ENCODE results near the gene FREM2.

DNA sequence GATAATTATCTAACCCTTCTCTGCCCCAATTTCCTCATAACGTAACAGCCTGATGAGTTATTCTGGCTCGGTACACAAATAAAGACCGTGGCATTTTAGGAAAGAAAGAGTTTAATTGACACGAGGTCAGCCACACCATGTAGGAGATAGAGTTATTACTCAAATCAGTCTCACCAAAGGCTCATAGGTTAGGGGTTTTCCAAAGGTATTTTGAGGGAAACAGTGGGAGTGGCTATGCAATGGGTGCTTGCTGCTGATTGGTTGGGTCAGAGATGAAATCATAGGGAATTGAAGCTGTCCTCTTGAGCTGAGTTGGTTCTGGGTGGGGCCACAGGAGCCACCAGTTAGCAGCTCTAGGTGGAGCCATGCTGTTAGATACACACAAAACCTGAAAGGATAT is 137.5 kb downstream of the FREM2 start:
- TF ChIP-seq POLR2A (IDR thresholded peaks at IDR 0.05), result no peak
- TF ChIP-seq, protein P1, sequence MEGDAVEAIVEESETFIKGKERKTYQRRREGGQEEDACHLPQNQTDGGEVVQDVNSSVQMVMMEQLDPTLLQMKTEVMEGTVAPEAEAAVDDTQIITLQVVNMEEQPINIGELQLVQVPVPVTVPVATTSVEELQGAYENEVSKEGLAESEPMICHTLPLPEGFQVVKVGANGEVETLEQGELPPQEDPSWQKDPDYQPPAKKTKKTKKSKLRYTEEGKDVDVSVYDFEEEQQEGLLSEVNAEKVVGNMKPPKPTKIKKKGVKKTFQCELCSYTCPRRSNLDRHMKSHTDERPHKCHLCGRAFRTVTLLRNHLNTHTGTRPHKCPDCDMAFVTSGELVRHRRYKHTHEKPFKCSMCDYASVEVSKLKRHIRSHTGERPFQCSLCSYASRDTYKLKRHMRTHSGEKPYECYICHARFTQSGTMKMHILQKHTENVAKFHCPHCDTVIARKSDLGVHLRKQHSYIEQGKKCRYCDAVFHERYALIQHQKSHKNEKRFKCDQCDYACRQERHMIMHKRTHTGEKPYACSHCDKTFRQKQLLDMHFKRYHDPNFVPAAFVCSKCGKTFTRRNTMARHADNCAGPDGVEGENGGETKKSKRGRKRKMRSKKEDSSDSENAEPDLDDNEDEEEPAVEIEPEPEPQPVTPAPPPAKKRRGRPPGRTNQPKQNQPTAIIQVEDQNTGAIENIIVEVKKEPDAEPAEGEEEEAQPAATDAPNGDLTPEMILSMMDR (IDR thresholded peaks at IDR 0.05), result no peak
